Prostate gland (tissue), 2 donors: ENCODE results near the gene BUB3. TPM values are rescaled to one million over a fixed set of nuclear protein-coding genes. Genes with fewer than 3 reads are reported as not detected.

Experiments used
- DNase-seq: peaks from one replicate; pipeline ENCODE4 v3.0.0-alpha.2; 2019; ENCODE audit warnings: low spot score
- H3K27ac ChIP-seq, 2 donors: fragments of 200-600 bp; sonication (generic); 2 replicates each; pipeline ENCODE4 v1.5.1; 2017 to 2019
- H3K27me3 ChIP-seq: fragments of 200-600 bp; sonication (generic); replicated peaks from 2 replicates; pipeline ENCODE4 v1.5.1; 2019; ENCODE audit not compliant: insufficient read depth
- H3K36me3 ChIP-seq, 2 donors: fragments of 200-600 bp; sonication (generic); 1 replicate in 1 of 2; 2 replicates in 1 of 2; pipeline versions ENCODE4 v1.5.1 to v1.8.1; 2017 to 2019
- H3K4me1 ChIP-seq: fragments of 200-600 bp; sonication (generic); replicated peaks from 2 replicates; pipeline ENCODE4 v1.5.1; 2019
- H3K4me3 ChIP-seq, 2 donors: fragments of 200-600 bp; sonication (generic); 2 replicates each; pipeline ENCODE4 v1.5.1; 2017 to 2019
- H3K9me3 ChIP-seq: fragments of 200-600 bp; sonication (generic); 2 replicates; pipeline ENCODE4 v1.5.1; 2017
- POLR2A ChIP-seq: fragments of 450-650 bp; IDR thresholded peaks from one replicate; pipeline ENCODE4 v1.6.1; 2016; ENCODE audit warnings: antibody characterized with exemption, mild to moderate bottlenecking
- POLR2AphosphoS5 ChIP-seq: sonication (generic); formaldehyde crosslinking; IDR thresholded peaks from one replicate; pipeline ENCODE4 v1.6.1; 2017; ENCODE audit warnings: antibody characterized with exemption
- WGBS: methylation state at CpG from one replicate; pipeline ENCODE4 v1.1.5; 2018; 5-methylcytosine and 5-hydroxymethylcytosine counted together
- intact Hi-C: fragments of 100-400 bp; cut with DNase I; formaldehyde crosslinking; loops from one replicate; pipeline ENCODE4 v1.14.2; 2022
- total RNA-seq, 2 donors: library from RNA; depleted of rRNA; stranded (reverse); fragments of >200 nt; gene quantifications; one replicate each; pipeline ENCODE4 v1.1.0, GENCODE V29; 2016
- TF ChIP-seq, protein P1 (sequence below), 4 experiments: fragments of 200-600 bp in 2 of 4; fragments of 450-650 bp in 2 of 4; sonication (generic) in 2 of 4; IDR thresholded peaks; 1 replicate in 3 of 4; 2 replicates in 1 of 4; pipeline ENCODE4 v1.5.1; 2016 to 2019; ENCODE audit warnings: antibody characterized with exemption in 4 of 4, mild to moderate bottlenecking in 2 of 4, moderate library complexity in 2 of 4

BUB3 gene
- total RNA-seq, 2 donors from 2014 or later, result 69.3 to 87.7 TPM

DNA sequence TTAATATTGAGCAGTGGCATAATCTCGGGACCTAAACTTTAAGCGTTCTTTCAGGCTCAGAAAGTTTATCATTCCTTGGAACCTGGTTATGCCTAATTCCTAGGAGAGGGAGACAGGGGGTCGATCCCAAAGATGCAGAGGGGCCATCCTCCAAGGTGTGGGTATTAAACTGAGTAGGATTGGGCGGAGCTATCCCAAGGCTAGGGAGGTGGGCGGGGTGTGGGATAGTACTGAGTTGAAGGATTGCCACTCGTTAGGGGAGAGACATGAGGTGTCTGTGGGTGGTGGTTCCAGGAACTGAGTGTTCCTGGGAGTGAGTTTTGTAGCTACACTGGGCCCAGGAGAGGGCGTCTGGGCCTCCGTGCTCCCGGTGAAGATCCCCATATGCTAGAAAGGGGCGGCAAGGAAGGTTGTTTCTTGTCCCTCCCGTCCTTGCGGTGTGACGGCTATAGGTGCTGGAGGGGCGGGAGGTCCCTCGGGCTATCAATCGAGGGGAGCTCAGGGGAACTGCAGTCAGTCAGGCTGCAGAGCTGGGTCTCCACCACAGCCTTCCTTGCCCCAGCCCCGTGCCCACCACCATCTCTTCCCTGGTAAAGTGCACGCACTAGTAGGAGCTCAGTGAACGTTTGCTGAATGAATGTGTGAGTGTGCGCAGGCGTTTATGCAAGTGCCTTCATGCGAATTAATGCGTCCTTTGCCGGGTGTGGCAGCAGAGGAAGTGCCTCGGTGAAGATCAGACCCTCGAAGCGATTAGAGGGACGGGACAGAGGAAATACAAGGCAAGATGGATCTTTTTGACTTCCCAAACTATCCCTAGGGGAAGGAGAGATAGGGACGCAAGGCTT, 9.3 kb upstream of the BUB3 start:
- DNase-seq, result no peak
- Histone ChIP-seq H3K4me1 (peaks cover 10% of the 10 kb centered on the region), H3K27me3 (peaks cover 89% of the 10 kb centered on the region), H3K9me3 (no peaks in the 10 kb centered on the region), H3K27ac (no peak overlapping the region), H3K36me3 (no peaks in the 10 kb centered on the region), H3K4me3 (no peak overlapping the region)
- 4% methylated on average over 29 of the region's 29 CpGs for WGBS
- TF ChIP-seq POLR2AphosphoS5 (no peak), POLR2A (no peak)
- TF ChIP-seq, protein P1, sequence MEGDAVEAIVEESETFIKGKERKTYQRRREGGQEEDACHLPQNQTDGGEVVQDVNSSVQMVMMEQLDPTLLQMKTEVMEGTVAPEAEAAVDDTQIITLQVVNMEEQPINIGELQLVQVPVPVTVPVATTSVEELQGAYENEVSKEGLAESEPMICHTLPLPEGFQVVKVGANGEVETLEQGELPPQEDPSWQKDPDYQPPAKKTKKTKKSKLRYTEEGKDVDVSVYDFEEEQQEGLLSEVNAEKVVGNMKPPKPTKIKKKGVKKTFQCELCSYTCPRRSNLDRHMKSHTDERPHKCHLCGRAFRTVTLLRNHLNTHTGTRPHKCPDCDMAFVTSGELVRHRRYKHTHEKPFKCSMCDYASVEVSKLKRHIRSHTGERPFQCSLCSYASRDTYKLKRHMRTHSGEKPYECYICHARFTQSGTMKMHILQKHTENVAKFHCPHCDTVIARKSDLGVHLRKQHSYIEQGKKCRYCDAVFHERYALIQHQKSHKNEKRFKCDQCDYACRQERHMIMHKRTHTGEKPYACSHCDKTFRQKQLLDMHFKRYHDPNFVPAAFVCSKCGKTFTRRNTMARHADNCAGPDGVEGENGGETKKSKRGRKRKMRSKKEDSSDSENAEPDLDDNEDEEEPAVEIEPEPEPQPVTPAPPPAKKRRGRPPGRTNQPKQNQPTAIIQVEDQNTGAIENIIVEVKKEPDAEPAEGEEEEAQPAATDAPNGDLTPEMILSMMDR (IDR thresholded peaks at IDR 0.05), result no peak
- intact Hi-C loops, result loop anchor here (10.0 kb wide), 1 partner anchor 1260 kb away; no protein-coding TSS in a partner anchor

DNA sequence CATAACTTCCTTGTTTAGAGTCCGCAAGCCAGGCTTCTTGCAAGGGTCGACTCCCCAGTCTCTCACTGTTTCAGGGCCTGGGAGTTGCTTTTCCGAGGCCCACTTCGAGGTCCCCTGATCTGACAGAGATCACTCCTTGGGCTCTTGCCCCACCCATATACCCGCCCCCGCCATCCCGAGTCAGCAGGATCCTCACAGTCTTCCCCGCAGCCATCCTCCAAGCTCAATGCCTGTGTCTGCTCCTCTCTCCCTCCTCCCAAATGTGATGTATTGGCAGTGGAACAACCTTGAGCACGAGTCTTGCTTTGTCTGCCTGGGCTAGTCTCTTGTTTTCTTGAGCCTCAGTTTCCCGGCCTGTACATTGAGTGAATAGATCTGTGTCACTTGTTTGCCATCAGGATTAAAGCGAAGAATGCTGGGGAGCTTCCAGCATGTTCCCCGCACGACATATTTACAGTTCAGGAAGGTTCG, 8.6 kb upstream of the BUB3 start:
- no peak for DNase-seq
- TF ChIP-seq, protein P1 (IDR thresholded peaks at IDR 0.05), result no peak
- TF ChIP-seq POLR2AphosphoS5 (no peak), POLR2A (no peak)
- Histone ChIP-seq H3K4me3 (no peak overlapping the region), H3K9me3 (no peaks in the 10 kb centered on the region), H3K4me1 (peaks cover 12% of the 10 kb centered on the region), H3K36me3 (no peaks in the 10 kb centered on the region), H3K27me3 (peaks cover 90% of the 10 kb centered on the region), H3K27ac (no peak overlapping the region)
- WGBS, result 6% methylated on average over 14 of the region's 14 CpGs
- intact Hi-C loops, result loop anchor here (10.0 kb wide), 1 partner anchor 1259 kb away; no protein-coding TSS in a partner anchor

DNA sequence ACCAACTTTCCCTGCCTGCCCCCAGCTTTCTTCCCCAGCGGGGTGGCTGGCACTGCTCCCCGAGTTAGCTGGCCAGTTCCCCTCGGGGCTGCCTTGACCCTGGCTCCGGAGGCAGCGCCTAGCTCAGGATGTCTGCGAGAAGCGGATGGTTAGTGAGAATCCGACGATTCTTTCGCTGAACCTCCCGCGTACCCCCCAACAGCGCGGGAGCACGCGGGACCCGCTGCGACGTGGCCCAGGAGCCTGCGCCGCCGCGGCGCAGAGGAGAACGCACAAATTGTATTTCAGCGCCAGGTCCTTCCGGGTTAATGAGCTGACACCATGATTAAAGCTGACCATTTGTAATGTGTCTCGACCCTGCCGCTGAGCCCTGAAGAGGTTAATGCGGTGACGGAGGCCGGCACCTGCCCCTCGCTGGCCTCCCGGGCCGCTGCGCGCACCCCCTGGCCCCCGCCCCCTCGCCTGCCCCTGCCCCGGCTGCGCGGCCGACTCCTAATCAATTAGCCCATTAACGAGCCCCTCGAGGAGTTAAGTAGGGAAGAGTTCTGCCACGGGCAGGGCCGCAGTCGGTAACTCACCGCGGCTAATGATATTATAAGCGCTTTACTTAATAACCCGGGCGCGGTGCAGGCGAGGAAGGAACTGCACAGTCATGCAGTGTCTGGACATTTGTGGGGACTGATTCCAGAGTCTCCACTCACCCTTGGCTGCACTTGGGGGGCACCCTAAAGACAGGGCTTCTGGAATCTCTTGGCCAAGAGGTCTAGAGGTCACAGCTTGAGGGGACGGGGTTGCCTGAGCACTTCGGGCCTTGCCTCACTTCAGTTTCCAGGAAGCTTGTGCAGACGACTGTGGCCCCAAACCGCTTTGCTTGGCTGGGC, 7.9 kb upstream of the BUB3 start:
- no peaks in the 10 kb centered on the region for H3K9me3 ChIP-seq
- intact Hi-C loops, result loop anchor here (10.0 kb wide), 1 partner anchor 1259 kb away; no protein-coding TSS in a partner anchor
- H3K4me3 ChIP-seq, result no peak overlapping the region
- no peak overlapping the region for H3K27ac ChIP-seq
- H3K4me1 ChIP-seq, result peaks cover 6% of the 10 kb centered on the region
- peaks cover 90% of the 10 kb centered on the region for H3K27me3 ChIP-seq
- no peak for TF ChIP-seq POLR2AphosphoS5
- no peak for TF ChIP-seq POLR2A
- TF ChIP-seq, protein P1 (IDR thresholded peaks at IDR 0.05), result no peak
- 6% methylated on average over 58 of the region's 59 CpGs for WGBS
- no peak for DNase-seq
- H3K36me3 ChIP-seq, result no peaks in the 10 kb centered on the region

DNA sequence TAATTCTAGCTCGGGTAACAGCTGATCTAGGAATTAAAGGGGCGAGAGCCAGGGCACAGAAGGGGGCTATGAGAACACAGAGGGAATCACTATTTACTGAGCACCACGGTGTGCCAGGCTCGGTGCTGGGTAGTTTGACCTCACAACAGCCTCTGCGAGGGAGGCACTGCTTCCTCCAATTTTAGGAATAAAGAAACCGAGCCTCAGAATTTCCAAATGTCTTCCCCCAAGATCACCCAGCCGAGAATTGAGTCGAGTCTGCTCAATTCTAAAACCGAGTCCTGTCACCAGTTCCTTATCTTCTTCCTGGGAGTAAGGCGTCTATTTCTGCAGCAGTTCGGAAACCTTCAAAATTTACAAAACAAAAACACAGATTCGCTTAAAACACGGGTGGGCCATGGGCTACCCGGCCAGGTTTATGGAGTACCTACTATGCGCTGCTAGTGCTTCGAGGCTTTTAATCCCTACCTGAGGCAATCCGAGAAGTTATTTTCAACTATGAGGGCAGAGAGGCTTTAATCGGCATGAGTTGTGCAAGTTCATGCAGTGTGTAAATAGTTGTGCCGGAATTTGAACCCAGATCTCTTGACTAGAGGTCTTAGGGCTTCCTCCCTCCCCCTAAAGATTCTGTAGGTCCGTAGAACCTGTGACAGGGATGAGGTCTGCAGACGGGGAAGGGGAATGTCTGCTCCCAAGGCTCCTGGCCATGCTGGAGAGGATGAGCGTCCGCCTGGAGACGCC, 7.1 kb upstream of the BUB3 start:
- no peak overlapping the region for H3K27ac ChIP-seq
- H3K4me1 ChIP-seq, result peaks cover 6% of the 10 kb centered on the region
- WGBS, result 17% methylated on average over 24 of the region's 24 CpGs
- intact Hi-C loops, result loop anchor here (10.0 kb wide), 1 partner anchor 1258 kb away; no protein-coding TSS in a partner anchor
- TF ChIP-seq POLR2A (no peak), POLR2AphosphoS5 (no peak)
- TF ChIP-seq, protein P1 (IDR thresholded peaks at IDR 0.05), result no peak
- DNase-seq, result no peak
- H3K27me3 ChIP-seq, result peaks cover 86% of the 10 kb centered on the region
- no peaks in the 10 kb centered on the region for H3K36me3 ChIP-seq
- H3K9me3 ChIP-seq, result no peaks in the 10 kb centered on the region
- no peak overlapping the region for H3K4me3 ChIP-seq
